IMR-90 (cell line): ENCODE measurements around the gene STPG1.

Experiments used
- CEBPB ChIP-seq: IDR thresholded peaks from 2 replicates; pipeline ENCODE4 v1.6.1; 2012; ENCODE audit warnings: low read depth, low read length, improper control_type of control experiment
- CHD1 ChIP-seq: IDR thresholded peaks from 2 replicates; pipeline ENCODE4 v1.6.1; 2012; ENCODE audit warnings: low read depth, low read length, improper control_type of control experiment
- FOS ChIP-seq: fragments of 150-350 bp; IDR thresholded peaks from 2 replicates; pipeline ENCODE4 v1.6.1; 2016; ENCODE audit warnings: low read depth, low read length
- MAFK ChIP-seq: IDR thresholded peaks from 2 replicates; pipeline ENCODE4 v1.6.1; 2012; ENCODE audit warnings: low read depth, low read length, improper control_type of control experiment
- POLR2A ChIP-seq: IDR thresholded peaks from 2 replicates; pipeline ENCODE4 v1.6.1; 2012; ENCODE audit warnings: mild to moderate bottlenecking, low read depth, low read length
- RAD21 ChIP-seq: IDR thresholded peaks from 2 replicates; pipeline ENCODE4 v1.6.1; 2012; ENCODE audit warnings: low read length, improper control_type of control experiment
- SMC3 ChIP-seq: fragments of 150-350 bp; IDR thresholded peaks from 2 replicates; pipeline ENCODE4 v1.6.1; 2016; ENCODE audit warnings: low read depth, mild to moderate bottlenecking, antibody characterized with exemption, low read length, moderate library complexity
- TF ChIP-seq, protein P1 (sequence below): conservative IDR thresholded peaks from 2 replicates; pipeline ENCODE4 v1.5.1; 2012; ENCODE audit warnings: mild to moderate bottlenecking, low read depth, low read length, improper control_type of control experiment

GRCh38 chr1:24373044-24373443 is 40.5 kb downstream of the STPG1 start:
- TF ChIP-seq RAD21 (no peak), CEBPB (no peak), POLR2A (no peak), FOS (no peak), SMC3 (no peak), MAFK (no peak), CHD1 (no peak)
- TF ChIP-seq, protein P1, sequence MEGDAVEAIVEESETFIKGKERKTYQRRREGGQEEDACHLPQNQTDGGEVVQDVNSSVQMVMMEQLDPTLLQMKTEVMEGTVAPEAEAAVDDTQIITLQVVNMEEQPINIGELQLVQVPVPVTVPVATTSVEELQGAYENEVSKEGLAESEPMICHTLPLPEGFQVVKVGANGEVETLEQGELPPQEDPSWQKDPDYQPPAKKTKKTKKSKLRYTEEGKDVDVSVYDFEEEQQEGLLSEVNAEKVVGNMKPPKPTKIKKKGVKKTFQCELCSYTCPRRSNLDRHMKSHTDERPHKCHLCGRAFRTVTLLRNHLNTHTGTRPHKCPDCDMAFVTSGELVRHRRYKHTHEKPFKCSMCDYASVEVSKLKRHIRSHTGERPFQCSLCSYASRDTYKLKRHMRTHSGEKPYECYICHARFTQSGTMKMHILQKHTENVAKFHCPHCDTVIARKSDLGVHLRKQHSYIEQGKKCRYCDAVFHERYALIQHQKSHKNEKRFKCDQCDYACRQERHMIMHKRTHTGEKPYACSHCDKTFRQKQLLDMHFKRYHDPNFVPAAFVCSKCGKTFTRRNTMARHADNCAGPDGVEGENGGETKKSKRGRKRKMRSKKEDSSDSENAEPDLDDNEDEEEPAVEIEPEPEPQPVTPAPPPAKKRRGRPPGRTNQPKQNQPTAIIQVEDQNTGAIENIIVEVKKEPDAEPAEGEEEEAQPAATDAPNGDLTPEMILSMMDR: no peak
